Measurements from ENCODE around the gene SYT7. TPM values are rescaled to one million over a fixed set of nuclear protein-coding genes. Genes with fewer than 3 reads are reported as not detected.

Gene SYT7
- total and polyA plus RNA-seq, 4 donors, result 2.1 to 114 (median 30.8) TPM

- Histone ChIP-seq H3K27me3 (ENCODE audit: control insufficient read depth in 4 of 4, insufficient read depth in 4 of 4, low read length in 3 of 4) (peaks cover 0 to 6% (median 2%) of the 10 kb centered on the region in 4 donors), H3K9ac (ENCODE audit: low read depth in 1 of 2, low read length in 2 of 2) (no peak overlapping the region), H3K4me1 (ENCODE audit: control insufficient read depth in 4 of 4, insufficient read depth in 4 of 4, low read length in 3 of 4) (peaks cover 0 to 14% (median 6%) of the 10 kb centered on the region in 4 donors), H3K27ac (ENCODE audit: low read depth in 1 of 2, low read length in 2 of 2) (no peak overlapping the region), H3K36me3 (ENCODE audit: control insufficient read depth in 4 of 4, insufficient read depth in 3 of 4, low read depth in 1 of 4, low read length in 3 of 4) (no peaks in the 10 kb centered on the region), H3K4me3 (ENCODE audit: low read depth in 1 of 3, low read length in 3 of 3) (peak overlapping the region in 1 of 3 donors; percentile 33), H3K9me3 (ENCODE audit: control insufficient read depth in 4 of 4, low read length in 3 of 4) (no peaks in the 10 kb centered on the region)
- WGBS, result 7% methylated on average over 41 of the region's 41 CpGs
- TF ChIP-seq ZBTB33 (IDR thresholded peaks at IDR 0.05), result no peak
- TF ChIP-seq FOXA1 (IDR thresholded peaks at IDR 0.05), result no peak
- no peak for TF ChIP-seq HNF4A (conservative IDR thresholded peaks at IDR 0.05)
- TF ChIP-seq NR2F2 (IDR thresholded peaks at IDR 0.05), result no peak
- no peak for TF ChIP-seq ATF3 (IDR thresholded peaks at IDR 0.05)
- TF ChIP-seq MAX (IDR thresholded peaks at IDR 0.05), result no peak
- no peak for TF ChIP-seq RAD21 (IDR thresholded peaks at IDR 0.05)
- TF ChIP-seq JUND (IDR thresholded peaks at IDR 0.05), result no peak
- TF ChIP-seq YY1 (IDR thresholded peaks at IDR 0.05), result no peak
- no peak for TF ChIP-seq RXRA (IDR thresholded peaks at IDR 0.05)
- no peak for TF ChIP-seq GABPA (IDR thresholded peaks at IDR 0.05 in 1 of 2, conservative IDR thresholded peaks at IDR 0.05 in 1 of 2)
- no peak for TF ChIP-seq FOXA2 (IDR thresholded peaks at IDR 0.05)
- TF ChIP-seq REST (IDR thresholded peaks at IDR 0.05), result no peak
- no peak for TF ChIP-seq CTCF (IDR thresholded peaks at IDR 0.05; ENCODE audit: low read depth, low read length, missing input control)
- no peak for TF ChIP-seq EGR1 (IDR thresholded peaks at IDR 0.05; ENCODE audit: low read depth in 2 of 2)
- TF ChIP-seq HNF4G (IDR thresholded peaks at IDR 0.05), result no peak
- TF ChIP-seq TAF1 (conservative IDR thresholded peaks at IDR 0.05), result no peak
- TF ChIP-seq SP1 (IDR thresholded peaks at IDR 0.05), result no peak
- DNase-seq (ENCODE audit: low spot score), result no peak
These were observed 6.7 kb upstream of the SYT7 start for GRCh38 chr11:61587541-61587941.

All from liver (tissue), 9 donors.